Measurements from ENCODE around the gene ESR1. TPM values are rescaled to one million over a fixed set of nuclear protein-coding genes. Genes with fewer than 3 reads are reported as not detected.

ESR1 gene
- total and polyA plus RNA-seq, 9 of the 15 experiments (the other 6 are each of a cell fraction or from before 2014, with no cell fraction given), result 0.03 to 0.27 (median 0.08) TPM; not detected in 1

GRCh38 chr6:152173321-152173720 is 365.8 kb downstream of the ESR1 start:
- no peak overlapping the region for H3K4me2 ChIP-seq (ENCODE audit: insufficient read depth, low read length)
- H3K36me3 ChIP-seq (ENCODE audit: control insufficient read depth, insufficient read depth, low read length), result no peaks in the 10 kb centered on the region
- POLR2A ChIA-PET, result interaction anchor here (0.6 to 0.8 kb wide), 2 partner anchors 21 to 111 kb away, joined by 3 read pairs; no protein-coding TSS in a partner anchor

More at GRCh38 chr6:152173321-152173720, 365.8 kb downstream of the ESR1 start:
- CTCF ChIA-PET (ENCODE audit: low intra/inter-chr PET ratio), result no interaction called here
- ATAC-seq, result no peak
- Histone ChIP-seq H3K9me3 (replicated peaks; ENCODE audit: control insufficient read depth, insufficient read depth, low read depth, low read length) (no peaks in the 10 kb centered on the region), H3K27me3 (ENCODE audit: control insufficient read depth in 2 of 2, insufficient read depth in 2 of 2, low read length in 2 of 2) (no peaks in the 10 kb centered on the region), H3K79me2 (ENCODE audit: control insufficient read depth, insufficient read depth, low read length) (no peaks in the 10 kb centered on the region), H3K4me1 (replicated peaks in 1 of 2; ENCODE audit: control insufficient read depth in 2 of 2, insufficient read depth in 2 of 2, low read length in 2 of 2) (no peaks in the 10 kb centered on the region), H4K20me1 (replicated peaks; ENCODE audit: control insufficient read depth, insufficient read depth, low read length) (0 out of 2 replicates have a peak, but pooled peaks cover 3% of the 10 kb centered on the region), H3K27ac (ENCODE audit: extremely low read depth, low read depth, low read length) (no peak overlapping the region), H3K4me3 (no peak overlapping the region), H2AFZ (ENCODE audit: low read depth, low read length) (no peak overlapping the region), H3K9ac (ENCODE audit: insufficient read depth in 1 of 2, low read depth in 2 of 2, low read length in 2 of 2) (no peak overlapping the region), H3K9me1 (ENCODE audit: control insufficient read depth, insufficient read depth, low read length) (no peaks in the 10 kb centered on the region)
- TF ChIP-seq SAFB (IDR thresholded peaks at IDR 0.05; ENCODE audit: borderline replicate concordance, low read depth, low read length) (no peak), ATF2 (CRISPR knock-in tag; IDR thresholded peaks at IDR 0.05) (no peak), UBTF (IDR thresholded peaks at IDR 0.05; ENCODE audit: borderline replicate concordance in 1 of 2, low read depth in 2 of 2, low read length in 2 of 2) (no peak), CREB5 (CRISPR knock-in tag; IDR thresholded peaks at IDR 0.05) (no peak), SOX6 (IDR thresholded peaks at IDR 0.05) (no peak)
- intact Hi-C loops (cut with micrococcal nuclease) (no loop called here), in situ Hi-C loops (cut with MboI) (no loop called here)
- no peak for FAIRE-seq
- BruUV-seq (replicated peaks), result no TSS peak
- 0% methylated on average over 4 of the region's 4 CpGs for WGBS (ENCODE audit: insufficient coverage, low coverage, missing lambda C conversion rate)
- DNase-seq (ENCODE audit: extremely low read depth in 1 of 4, low spot score in 3 of 4), result no peak
